HG03196 (cell line): ENCODE data around the gene FNDC1.

Source experiments
- ATAC-seq: cut with Tn5 transposase; IDR thresholded peaks from one replicate; pipeline ENCODE4 v1.9.1; 2021; ENCODE audit not compliant: unreplicated experiment

Gene FNDC1

DNA sequence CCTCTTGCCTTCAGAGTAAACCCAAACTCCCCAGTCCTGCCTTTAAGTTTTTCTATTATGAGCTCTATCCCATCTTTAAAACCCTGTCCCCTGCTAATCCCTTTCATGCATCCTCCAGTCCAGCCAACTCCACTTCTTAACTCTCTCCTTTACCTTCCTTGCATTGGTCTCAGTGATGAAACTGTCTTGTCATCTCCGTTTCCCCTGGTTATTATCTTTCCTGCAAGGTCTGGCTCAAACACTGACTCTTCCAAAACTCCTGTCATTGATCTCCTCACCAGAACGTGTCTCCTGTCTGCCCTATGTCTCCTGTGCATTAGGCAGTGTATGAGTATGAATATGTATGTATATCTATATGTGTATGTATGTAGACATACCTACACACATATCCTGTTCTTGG, 11.8 kb upstream of the FNDC1 start:
- ATAC-seq, result no peak

DNA sequence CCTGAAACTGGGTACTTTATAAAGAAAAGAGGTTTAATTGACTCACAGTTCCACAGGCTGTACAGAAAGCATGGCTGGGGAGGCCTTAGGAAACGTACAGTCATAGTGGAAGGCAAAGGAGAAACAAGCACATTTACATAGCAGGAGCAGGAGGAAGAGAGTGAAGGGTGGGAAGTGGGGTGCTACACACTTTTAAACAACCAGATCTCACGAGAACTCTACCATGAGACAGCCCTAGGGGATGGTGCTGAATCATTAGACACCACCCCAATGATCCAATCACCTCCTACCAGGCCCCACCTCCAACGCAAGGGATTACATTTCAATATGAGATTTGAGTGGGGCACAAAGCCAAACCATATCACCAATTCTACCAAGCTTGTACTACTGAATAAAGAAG, 7.4 kb upstream of the FNDC1 start:
- no peak for ATAC-seq

DNA sequence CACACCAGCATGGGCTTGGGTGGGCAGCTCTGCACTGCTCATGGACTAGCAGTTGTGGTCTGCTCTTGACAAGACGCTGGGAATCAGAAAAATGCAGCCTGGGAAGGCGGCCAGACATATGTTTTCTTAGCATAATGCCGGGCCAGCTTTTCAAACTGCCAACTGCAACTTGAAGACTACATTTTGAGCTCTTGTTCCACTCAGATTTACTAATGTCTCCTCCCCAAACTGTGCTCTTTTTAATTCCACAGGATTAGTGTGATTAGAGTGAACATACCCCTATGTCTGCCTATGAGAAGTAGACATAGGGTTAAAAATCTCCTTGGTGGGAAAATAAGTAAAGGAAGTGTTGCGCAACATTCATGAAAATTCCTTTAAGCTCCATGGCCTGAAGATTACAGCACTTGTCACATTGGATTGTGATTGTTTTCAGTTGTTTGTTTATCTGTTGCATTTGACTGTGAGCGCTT, 5.3 kb upstream of the FNDC1 start:
- ATAC-seq, result no peak

DNA sequence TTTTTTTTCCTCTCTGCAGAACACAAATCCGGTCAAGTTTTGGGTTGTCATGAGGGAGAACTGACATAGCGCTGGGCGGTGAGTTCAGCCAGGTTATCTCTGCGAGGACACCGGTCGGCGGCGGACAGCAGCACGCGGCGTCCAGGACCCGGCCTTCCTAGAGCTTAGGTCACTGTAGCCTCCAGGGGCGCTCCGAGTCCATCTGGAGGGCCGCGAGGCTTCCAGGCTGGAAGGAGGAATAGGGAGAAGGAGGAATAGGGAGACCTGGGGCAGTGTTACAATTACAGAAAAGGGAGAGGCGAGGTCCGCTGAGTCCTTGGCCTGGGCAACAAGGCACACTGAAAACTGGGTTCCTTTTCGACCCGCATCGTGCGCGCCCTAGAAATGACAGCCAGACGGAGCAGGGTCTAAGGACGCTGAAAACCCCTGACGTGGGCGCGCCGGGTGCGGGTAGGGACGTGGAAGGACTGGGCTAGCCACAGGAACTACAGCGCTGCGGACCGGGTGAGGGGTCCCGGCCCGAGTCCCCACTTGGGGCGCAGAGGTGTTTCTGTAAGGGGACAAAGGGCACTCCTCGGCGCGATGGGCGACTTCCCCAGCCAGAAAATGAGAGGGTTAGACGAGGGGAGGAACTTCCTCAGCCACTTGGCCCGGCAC, 536 bp upstream of the FNDC1 start:
- ATAC-seq, result no peak

DNA sequence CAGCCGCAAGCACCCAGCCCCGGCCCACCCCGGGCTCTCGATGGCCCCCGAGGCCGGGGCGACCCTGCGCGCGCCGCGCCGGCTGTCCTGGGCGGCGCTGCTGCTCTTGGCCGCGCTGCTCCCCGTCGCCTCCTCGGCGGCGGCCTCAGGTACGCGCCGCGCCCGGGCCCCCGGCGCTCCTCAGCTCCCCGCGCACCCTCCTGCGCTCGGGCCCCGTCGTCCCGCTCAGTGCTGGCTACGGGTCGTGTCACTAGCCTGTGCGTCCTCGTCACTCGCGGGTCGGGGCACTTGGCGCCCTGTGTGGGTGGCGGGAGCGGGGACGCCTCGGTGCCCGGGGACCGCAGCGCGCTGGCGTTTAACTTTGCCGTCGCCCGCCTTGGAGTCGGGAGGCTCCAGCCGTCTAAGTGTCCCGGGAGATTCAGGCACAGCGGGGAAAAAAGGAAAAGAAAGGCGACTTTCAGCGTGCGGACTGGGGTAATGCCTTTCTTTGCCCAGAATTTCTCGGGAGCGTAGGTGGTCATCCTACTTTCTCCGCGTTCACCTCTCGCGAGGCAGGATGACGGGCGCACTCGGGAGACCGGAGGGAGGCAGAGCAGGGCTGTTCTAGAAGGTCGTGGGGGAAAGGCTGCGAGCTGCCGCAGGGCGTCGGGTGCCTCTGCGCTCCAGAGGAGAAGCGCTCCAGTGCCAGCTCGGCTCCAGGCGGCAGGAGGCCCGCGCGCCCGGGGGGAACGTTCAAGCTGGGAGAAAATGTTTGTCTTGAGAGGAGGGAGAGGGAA, 545 bp downstream of the FNDC1 start:
- no peak for ATAC-seq

DNA sequence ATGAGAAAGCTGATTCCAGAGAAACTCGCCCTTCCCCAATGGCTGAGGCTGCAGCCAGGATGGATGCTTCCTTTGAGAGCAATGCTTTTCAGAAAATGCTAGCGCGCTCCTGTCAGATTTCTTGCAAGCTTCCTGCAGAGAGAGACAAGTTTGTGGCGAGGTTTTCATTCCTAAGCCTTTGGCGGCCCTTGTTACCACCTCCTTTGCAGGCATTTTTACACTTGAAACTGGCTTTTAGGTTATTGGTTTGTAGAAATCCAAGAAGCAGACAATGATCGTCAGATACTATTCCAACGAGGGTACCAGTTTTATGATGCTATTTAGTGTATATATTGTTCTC, 1.1 kb downstream of the FNDC1 start:
- no peak for ATAC-seq

DNA sequence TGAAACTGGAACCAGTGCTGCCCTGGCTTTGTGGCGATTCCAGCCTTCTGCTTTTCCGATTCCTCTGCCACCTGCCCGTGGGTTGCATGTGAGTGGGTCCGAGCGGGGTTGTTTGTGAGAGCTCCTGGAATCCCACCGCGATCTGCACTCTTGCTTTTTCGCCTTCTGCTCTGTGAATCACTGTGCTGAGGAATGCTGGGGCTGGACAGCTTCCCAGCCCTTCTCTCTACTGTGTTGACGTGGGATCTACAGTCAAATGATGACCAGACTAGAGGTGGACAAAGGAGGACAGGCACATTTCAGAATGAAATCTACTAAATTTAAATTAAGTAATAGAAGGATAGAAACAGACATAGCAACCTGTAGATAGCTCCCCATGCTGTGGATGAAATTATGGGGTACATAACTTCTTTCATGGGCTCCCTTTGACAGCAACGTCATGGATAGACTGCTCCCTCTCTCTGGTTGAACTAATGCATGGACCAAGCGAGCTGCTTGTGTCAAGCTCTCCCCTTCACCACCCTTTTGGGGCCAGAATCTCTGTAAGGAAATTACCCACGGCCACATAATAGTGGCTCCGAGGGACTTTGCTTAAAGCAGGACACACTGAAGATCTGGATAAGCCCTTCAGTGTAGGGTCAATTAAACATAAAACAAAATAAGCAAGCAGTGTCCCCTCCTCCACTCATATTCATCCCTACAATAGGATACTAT, 2.0 kb downstream of the FNDC1 start:
- ATAC-seq, result no peak

DNA sequence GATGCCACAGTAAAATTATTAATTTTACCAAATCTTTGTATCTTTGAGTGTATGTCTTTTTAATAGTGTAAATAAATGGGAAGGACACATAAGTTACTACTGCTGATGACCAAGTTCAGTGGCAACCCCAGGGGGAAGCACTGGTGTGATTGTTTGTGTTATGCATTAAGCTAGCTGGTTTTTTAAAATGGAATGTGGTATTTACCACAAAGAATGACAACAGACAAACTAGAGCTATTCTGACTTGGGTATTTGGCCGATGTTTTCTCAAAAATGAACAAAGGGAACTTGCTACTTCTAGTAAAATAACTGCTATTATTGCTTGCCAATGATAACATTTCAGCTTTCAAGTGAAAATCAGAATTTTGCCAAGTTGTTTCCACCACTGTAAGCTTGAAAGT, 2.9 kb downstream of the FNDC1 start:
- ATAC-seq, result no peak

DNA sequence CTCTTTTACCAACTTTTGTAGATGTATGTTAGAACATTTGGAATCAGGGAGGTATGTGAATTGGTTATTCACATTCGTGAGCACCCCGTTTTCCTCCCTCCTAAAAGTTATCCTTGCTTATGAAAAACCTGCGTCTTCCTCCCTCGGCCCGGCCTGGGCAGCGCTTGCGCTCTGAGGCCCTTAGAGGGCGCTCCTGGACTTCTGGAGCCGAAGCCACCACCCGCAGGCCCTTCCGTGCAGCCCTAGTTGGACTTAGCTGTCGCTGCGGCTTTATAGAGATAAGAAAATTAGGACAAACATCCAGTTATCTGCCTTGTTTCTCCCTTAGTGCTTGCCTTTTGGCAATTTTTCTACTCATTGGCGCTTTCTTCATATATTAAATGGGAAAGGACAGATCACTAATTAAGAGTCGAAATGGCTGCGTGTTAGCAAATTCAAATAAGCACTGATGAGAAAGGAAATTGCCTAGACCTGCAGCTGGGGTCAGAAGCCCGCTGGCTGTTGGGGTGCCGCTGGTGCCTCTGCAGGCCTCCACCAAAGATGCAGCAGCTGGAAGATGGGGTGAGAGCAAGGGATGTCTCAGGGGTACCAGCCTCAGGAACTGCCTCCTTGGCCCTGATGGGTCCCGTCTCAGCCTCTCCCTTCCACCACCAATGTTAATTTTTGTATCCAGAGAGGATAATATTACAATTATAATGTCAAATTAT, 5.2 kb downstream of the FNDC1 start:
- ATAC-seq, result no peak

DNA sequence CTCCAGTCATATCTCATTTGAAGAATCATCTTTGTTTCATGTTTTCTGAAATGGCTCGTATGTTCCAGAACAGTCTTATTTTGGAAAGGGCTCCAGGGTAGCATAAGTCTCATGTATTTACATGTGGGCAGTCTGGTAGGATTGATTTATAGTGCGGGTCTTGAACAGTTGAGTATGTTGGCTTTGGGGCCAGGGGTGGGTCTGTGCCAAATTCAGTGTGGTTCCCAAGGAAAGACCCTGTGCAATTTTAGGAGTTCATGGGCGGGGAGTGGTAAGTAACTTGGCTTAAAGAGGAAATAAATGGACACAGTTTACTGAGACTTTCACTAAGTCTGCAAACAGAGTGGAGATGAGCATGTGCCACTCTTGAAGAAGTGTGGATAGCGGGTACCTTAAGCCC, 7.7 kb downstream of the FNDC1 start:
- ATAC-seq, result no peak

DNA sequence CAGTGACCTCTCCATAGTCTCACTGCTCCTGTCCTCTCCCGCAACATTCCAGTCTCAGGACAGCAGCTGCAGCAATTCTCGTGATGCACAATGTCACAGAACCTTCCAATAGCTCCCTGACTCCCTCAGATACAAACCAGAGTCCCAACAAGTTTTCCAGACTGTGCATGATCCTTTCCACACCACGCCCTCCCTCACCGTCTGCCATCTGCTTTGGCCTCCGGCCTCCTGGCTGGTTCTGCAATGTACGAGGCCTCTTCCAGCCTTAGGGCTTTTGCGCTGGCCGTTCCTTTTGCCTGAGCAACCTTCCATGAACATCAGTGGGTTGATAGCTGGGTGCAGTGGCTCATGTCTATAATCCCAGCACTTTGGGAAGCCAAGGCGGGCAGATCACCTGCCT, 9.6 kb downstream of the FNDC1 start:
- ATAC-seq, result no peak

DNA sequence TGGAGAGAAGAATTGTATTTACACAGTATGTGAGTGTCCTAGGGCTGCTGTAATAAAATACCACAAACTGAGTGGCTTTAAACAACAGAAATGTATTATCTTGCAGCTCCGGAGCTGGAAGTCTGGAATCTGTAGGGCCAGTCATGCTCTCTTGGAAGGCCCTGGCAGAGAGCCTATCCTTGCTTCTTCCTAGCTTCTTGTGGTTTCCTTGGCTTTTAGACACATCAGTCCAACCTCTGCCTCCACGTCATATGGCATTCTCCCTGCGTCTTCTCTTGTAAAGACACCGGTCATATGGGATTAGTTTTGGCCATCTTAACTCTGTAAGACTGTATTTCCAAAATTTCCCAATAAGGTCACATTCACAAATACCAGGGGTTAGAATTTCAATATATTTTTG, 10.8 kb downstream of the FNDC1 start:
- no peak for ATAC-seq

DNA sequence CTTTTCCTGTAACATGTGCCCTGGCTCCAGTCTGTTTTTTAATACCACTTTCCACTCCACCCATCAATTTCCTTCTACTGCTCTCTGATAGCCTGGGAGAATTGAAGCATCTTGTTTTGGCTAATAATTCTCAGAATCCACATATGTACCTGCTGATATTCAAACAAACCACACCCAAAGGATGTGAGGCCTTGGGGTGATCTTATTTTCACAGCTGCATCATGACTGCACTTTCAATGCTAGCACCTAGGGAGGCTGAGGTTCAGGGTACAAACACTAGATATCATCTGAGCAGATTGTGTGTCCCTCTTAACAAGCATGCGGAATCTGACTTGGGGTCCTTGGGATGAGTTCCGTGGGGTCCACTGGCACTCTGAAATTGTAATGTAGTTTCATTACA, 12.7 kb downstream of the FNDC1 start:
- ATAC-seq, result no peak

DNA sequence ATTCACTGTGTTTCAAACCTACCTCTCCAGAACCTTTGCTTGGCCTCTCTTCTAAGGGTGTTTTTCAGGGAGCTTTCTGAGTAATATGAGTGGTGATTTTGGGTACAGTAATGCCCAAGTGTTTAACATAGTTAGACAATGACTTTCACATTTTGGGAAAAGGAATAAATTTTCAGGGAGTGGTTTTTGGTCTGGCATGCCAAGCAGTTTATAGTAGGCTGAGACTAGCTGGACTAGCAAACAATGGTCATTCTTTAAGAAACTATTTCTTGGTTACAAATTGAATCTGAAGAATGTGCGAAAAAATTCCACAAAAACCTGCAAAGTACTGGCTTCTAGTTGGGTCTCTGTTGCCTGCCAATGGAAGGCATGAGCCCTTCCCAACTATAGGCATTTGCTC, 15.4 kb downstream of the FNDC1 start:
- ATAC-seq, result no peak

DNA sequence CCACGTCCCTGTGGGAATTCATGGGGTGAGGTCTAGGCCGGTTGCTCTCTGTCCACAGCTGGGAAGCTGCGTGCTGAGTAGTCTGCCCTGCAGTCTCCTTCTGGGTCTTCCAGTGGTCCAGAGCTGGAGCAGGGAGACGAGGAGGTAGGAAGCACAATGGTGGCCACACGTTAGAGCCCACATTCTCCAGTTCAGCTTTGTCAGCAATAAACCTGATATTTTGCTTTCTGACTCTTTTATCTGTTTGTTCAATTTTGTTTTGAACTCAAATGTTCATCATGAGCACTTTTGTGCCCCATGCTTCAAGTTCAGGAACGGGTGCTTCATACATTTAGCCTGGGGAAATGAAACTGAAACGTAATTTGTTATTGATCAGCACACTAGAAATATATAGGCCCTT, 21.3 kb downstream of the FNDC1 start:
- ATAC-seq, result no peak

DNA sequence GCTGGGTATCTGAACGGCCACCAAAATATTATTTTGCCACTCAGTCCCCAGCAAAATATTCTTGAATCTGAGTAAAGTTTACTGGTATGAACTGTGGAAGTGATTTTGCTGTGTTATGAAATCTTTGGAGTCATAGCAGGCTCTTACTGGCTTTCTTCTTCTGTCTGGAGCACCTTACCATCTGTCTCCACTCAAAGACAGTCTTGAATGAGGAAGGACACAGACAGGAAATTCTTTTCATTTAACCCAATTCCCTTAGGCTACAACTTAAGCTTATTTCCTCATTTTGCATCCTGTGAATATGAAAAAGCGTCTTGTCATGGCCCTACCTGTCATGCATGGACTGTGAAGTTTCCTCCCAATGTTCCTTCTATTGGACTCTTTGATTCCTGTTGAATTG, 24.7 kb downstream of the FNDC1 start:
- ATAC-seq, result no peak

DNA sequence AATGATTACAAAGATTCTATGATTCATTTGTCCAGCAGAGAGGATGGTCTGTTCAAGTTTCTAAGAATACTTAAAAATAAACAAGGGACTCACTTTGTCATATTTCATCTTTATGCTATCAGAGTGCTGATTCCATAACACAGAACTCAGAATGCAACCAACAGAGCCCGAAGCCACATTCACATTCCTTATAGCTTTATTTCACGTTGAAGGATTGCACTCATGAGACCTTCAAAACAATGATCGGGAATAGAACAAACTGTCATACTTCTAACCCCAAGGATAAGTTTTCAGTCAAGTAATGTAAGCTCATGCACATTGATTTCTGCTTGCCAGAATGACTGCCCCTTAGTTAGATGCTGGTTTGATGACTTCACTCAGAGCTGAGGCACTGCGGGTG, 25.2 kb downstream of the FNDC1 start:
- ATAC-seq, result no peak

DNA sequence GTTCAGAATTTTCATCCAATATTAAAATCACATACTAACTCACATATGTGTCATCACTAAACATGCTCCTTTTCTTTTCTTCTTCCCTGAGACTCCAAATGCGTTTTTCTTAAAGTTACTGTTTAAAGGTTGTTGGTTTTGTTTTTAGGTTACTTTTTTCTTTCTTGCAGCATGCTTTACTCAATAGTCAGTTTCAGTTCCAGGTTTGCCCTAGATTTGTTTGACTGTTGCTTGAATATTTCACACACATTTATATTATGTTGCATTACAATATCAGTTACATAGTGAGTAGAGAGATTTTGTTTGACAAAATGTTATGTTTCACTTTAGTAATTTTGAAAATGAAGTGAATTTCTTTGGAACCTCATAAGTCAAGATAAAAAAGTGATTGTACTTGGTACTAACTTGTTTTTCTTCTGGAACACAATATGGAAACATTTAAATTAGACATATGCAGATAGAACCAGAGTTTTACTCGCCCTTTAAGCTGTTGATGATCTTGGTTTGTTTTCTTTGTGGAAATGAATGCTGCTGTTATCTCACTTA, 27.3 kb downstream of the FNDC1 start:
- ATAC-seq, result no peak

DNA sequence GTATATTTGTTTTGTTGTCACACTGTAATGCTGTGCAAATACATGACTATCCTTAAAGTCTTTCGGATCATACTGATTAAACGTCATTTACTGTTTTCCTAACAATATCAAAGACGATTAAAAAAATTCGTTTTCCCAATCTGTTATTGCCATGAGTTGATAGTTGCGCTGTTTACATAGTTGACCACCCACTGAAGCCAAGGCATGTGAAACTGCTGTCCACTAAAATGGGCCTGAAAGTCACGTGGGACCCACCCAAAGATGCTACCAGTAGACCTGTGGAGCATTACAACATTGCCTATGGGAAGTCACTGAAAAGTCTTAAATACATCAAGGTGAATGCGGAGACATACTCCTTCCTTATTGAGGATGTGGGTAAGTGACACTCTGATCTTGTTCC, 28.1 kb downstream of the FNDC1 start:
- no peak for ATAC-seq

DNA sequence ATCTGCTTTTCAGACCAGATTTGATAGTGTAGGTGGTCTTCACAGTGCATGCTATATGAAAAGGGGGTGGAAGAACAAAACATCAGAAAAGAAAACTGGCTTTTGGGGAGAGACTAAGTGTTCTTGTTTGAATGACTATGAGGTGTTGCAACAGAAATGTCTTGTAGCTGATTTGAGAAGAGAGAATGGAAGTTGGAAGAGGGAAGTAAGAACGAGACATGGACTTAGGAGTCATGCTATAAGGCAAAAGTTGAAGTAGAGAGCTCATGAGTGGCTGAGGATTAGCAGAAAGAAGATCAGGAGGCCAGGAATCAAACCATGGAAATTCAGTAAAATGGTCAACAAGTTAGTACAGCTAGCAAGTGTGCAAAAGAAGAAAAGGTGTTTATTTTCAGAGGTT, 32.1 kb downstream of the FNDC1 start:
- ATAC-seq, result no peak

DNA sequence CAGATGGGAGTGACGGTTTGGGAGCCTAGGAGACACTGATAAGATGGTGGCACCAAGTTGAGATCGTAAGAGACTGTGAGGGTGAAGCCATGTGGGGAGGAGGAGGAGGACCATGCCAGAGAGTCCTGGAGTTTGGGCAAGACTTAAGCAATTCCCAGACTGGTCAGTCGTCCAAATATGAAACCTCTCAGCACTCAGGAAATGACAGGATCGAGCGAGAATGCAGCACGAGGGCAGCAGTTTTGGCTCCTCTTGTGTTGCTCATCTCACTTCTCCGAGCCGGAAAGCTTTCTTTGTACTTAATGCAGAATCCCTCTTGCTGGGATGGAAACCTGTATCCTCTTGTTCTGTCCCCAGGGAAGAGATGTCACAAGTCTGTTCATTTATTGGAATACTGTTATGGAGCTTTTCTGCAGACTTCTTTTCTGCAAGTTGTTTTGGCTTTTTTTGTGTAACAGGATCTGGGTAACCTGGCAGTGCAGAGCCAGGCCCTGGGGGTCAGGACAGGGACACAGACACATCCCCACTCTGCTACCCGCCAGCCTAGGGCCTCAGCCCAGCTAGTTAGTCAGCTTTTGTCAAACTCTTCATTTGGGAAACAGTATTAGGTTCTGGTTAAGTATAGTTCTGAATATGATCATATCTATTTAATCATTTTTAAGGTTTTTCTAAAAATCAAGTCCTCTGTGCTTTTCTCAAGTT, 34.3 kb downstream of the FNDC1 start:
- no peak for ATAC-seq
